Fibroblast of skin of abdomen (primary cell): ENCODE data around the gene SHOC1.
A peak's percentile ranks its signal among the peaks of the same experiment; 100 is the strongest.
"Not testable (repeated sequence)": the region's sequence is repeated elsewhere in the genome, so short reads cannot be mapped to it uniquely, and the experiment has no call there.

Experiments used
- DNase-seq: peaks from one replicate; pipeline ENCODE4 v3.0.0-alpha.2; 2013

Gene SHOC1

DNA sequence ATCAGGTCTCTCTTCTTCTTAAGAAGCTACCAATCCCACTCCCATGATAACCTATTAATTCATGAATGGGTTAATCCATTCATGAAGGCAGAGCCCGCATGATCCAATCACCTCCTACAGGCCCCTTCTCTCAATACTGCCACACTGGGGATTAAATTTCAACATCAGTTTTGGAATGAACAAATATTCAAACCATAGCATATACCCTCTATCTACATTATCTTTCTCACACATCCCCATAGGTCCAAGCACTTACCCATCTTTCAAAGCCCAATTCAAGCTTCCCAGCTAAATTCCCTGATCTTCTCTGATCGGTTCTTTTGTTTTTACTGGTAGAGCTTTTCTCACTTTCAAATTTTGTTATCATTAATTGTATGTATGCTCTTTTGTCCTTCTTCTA is 10.5 kb upstream of the SHOC1 start:
- DNase-seq = no peak

DNA sequence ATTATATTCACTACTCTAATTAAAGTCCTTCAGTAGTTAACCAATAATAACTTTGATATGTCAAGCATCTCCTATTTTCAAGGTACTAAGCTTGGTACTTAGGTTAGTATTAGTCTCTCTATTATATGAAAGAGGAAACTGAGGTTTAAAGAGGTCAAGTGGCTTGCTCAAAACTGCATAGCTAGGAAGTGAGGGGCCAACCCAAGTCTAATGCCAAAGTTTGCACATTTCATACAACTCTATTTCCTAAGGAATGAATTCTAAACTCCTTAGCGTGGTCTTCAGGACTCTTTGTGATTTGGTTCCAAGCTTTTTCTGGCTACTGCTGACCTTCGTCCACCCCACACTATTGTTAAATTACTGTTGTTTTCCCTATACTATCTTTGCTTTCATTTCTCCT is 9.9 kb upstream of the SHOC1 start:
- no peak for DNase-seq

GRCh38 chr9:111803924-111804323 is 9.2 kb upstream of the SHOC1 start:
- DNase-seq = no peak

DNA sequence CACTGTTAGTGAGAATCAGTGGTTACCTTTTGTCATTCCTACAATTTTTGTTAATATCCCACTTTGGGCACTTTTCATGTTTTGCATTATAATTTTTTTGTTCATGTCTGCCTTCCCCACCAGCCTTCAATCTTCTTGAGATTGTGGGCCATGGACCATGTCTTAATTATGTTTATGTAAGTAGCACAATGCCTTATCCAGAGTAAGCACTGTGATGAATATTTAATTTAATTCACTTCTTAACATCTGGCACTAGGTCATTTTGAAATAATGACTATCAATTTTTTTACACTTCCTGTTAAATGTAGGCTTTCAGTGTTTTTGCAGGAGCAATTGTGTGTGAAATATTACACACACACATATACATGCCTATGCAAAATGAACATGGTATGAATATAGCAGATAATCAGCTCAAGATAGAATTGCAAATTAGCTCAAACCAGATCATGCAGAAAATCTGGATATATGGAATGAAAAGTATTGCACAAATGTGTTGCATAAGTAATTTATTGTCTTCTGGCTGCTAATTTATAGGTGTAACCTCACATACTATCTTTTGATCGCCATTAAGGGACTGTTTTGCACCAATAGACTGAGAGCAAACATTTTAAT is 5.3 kb upstream of the SHOC1 start:
- no peak for DNase-seq

DNA sequence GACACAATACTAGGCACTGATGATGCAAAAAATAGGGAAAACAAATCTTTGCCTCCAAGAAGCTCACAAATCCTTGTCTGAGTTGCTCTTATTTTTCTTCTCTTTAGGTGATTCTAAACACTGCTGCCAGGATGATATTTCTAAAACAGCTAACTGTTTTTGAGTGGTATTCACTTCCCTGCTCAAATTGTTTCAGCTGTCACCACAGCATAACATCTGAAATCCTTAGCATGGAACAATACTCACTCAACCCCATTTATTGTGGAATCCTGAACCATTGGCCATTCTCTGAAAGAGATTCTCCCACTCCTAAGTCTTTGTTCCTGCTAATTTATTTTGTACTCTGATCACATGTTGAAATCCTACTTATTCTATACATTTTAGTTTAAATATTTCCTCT is 4.8 kb upstream of the SHOC1 start:
- no peak for DNase-seq

- DNase-seq = peak; percentile 22
Measured at GRCh38 chr9:111798786-111799185, 4.0 kb upstream of the SHOC1 start.

- DNase-seq = no peak
Measured at GRCh38 chr9:111795557-111795839, 761 bp upstream of the SHOC1 start.

DNA sequence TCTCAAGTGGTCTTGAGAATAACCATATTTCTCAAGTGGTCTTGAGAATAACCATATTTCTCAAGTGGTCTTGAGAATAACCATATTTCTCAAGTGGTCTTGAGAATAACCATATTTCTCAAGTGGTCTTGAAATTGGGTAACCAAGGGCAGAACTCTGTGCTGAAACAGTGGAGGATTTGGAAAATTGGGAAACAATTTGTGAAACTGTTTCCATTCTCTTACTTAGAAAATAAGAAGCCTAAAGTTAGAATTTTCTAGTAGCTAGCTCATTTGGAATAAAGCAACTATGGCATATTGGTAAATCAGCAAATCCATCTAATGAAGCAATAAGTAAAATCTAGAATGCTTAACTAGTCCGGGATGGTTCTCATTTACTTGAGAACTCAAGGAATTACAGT is 2.9 kb downstream of the SHOC1 start:
- DNase-seq = not testable (repeated sequence)

DNA sequence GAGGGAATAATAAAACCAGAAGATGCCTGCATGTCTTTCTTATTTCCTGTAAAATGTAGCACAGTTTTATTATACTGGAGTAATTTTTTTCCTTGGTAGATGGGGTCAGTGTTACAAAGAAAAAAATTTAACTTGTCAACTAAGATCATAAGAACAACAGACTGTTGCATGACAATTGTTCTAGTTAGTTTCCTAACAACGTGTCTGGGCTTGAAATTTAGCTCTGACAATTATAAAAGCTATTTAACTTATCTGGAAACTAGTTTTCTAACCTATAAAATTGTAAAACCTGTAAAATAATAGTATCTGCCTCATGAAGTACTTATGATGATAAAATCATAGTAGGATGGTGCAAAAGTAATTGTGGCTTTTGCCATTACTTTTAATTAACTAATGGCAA is 4.9 kb downstream of the SHOC1 start:
- no peak for DNase-seq

GRCh38 chr9:111783857-111784256 is 10.9 kb downstream of the SHOC1 start:
- no peak for DNase-seq

GRCh38 chr9:111783424-111783823 is 11.3 kb downstream of the SHOC1 start:
- DNase-seq = no peak

- DNase-seq = no peak
Measured at GRCh38 chr9:111766066-111766465, 28.7 kb downstream of the SHOC1 start.

- DNase-seq = peak; percentile 35
Measured at GRCh38 chr9:111762556-111762955, 32.2 kb downstream of the SHOC1 start.

GRCh38 chr9:111759762-111760639 is 34.7 kb downstream of the SHOC1 start:
- peak; percentile 83 for DNase-seq

DNA sequence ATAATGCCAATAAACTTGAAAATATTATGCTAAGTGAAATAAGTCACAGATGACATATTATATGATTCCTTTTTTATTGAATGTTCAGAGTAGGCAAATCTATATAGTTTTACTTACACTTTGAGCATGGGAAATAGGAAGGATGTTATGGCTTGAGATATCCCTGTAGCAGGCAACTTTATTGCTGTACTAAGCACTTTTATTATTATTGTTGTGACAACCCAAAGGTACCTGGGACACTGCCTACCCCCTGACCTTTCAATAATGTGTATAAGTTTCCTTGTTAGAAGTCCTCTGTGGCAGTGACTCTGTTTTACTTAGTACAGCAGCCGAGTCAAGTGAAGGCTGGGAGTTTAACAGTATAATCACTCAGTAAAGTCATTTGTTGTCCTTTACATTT is 39.9 kb downstream of the SHOC1 start:
- DNase-seq = no peak

GRCh38 chr9:111752455-111752854 is 42.3 kb downstream of the SHOC1 start:
- DNase-seq = no peak
